K562 (cell line): ENCODE measurements around the gene FAM117B.

Experiments used
- CEBPB ChIP-seq: fragments of 450-650 bp; IDR thresholded peaks from 2 replicates; pipeline ENCODE4 v1.6.1; 2016; ENCODE audit warnings: missing genetic modification characterization, missing compliant biosample characterization
- EP300 ChIP-seq: IDR thresholded peaks from 2 replicates; pipeline ENCODE4 v1.6.1; 2012; ENCODE audit warnings: low read length, improper control_type of control experiment
- GABPA ChIP-seq: fragments of 200-800 bp; sonication (Bioruptor generic); conservative IDR thresholded peaks from 2 replicates; pipeline ENCODE4 v1.6.1; 2016; ENCODE audit warnings: low read depth, missing genetic modification characterization, missing compliant biosample characterization
- NFYB ChIP-seq: IDR thresholded peaks from 2 replicates; pipeline ENCODE4 v1.6.1; 2011; ENCODE audit warnings: mild to moderate bottlenecking, moderate library complexity; ENCODE audit not compliant: insufficient read length; ENCODE audit errors: extremely low read depth
- NRF1 ChIP-seq, 2 experiments: fragments of 450-650 bp; IDR thresholded peaks in 1 of 2; conservative IDR thresholded peaks in 1 of 2; 2 replicates each; pipeline ENCODE4 v1.6.1; 2014; ENCODE audit warnings: mild to moderate bottlenecking in 2 of 2
- POLR2AphosphoS5 ChIP-seq: IDR thresholded peaks from 2 replicates; pipeline ENCODE4 v1.6.1; 2011; ENCODE audit warnings: mild to moderate bottlenecking, low read depth, low read length, moderate library complexity; ENCODE audit not compliant: control insufficient read depth, insufficient read depth
- SIN3A ChIP-seq, 2 experiments: fragments of 150-350 bp in 1 of 2; IDR thresholded peaks; 2 replicates each; pipeline ENCODE4 v1.6.1; 2011 to 2016; ENCODE audit warnings: borderline replicate concordance in 2 of 2, low read depth in 2 of 2, low read length in 2 of 2, mild to moderate bottlenecking in 2 of 2, moderate library complexity in 2 of 2; ENCODE audit not compliant: control insufficient read depth in 1 of 2
- SMAD3 ChIP-seq: fragments of 450-650 bp; formaldehyde crosslinking; conservative IDR thresholded peaks from 2 replicates; pipeline ENCODE4 v1.4.0; 2020; ENCODE audit warnings: mild to moderate bottlenecking
- SMC3 ChIP-seq: conservative IDR thresholded peaks from 2 replicates; pipeline ENCODE4 v1.6.1; 2011; ENCODE audit warnings: low read depth, low read length, improper control_type of control experiment; ENCODE audit not compliant: insufficient read depth
- TAL1 ChIP-seq: fragments of 450-650 bp; IDR thresholded peaks from 2 replicates; pipeline ENCODE4 v1.6.1; 2016; ENCODE audit warnings: mild to moderate bottlenecking
- TEAD4 ChIP-seq, 2 experiments: sonication (generic) in 1 of 2; formaldehyde crosslinking in 1 of 2; IDR thresholded peaks; 2 replicates each; pipeline versions ENCODE4 v1.6.1 to v1.8.0; 2012 to 2022; ENCODE audit warnings: borderline replicate concordance in 1 of 2, inconsistent platforms in 1 of 2, low read length in 1 of 2, mild to moderate bottlenecking in 1 of 2, missing genetic modification reagents in 1 of 2
- ZNF668 ChIP-seq: fragments of 250-450 bp; sonication (Bioruptor Pico); IDR thresholded peaks from 2 replicates; pipeline ENCODE4 v1.8.0; 2022; ENCODE audit warnings: mild to moderate bottlenecking, inconsistent platforms
- TF ChIP-seq, protein P1 (sequence below): sonication (generic); formaldehyde crosslinking; IDR thresholded peaks from 2 replicates; pipeline ENCODE4 v1.8.0; 2022; ENCODE audit warnings: missing genetic modification reagents, mild to moderate bottlenecking, moderate library complexity, borderline replicate concordance

- TF ChIP-seq NFYB (no peak), EP300 (no peak), SMAD3 (CRISPR knock-in tag) (no peak), POLR2AphosphoS5 (no peak), GABPA (no peak), ZNF668 (CRISPR knock-in tag) (no peak), SMC3 (no peak), TAL1 (no peak), TEAD4 (IDR thresholded peaks at IDR 0.05; ENCODE audit: low read length) (no peak), TEAD4 (CRISPR knock-in tag; IDR thresholded peaks at IDR 0.05; ENCODE audit: borderline replicate concordance) (no peak), NRF1 (conservative IDR thresholded peaks at IDR 0.05 in 1 of 2, IDR thresholded peaks at IDR 0.05 in 1 of 2) (no peak), CEBPB (tag) (no peak), SIN3A (IDR thresholded peaks at IDR 0.05; ENCODE audit: borderline replicate concordance in 2 of 2, control insufficient read depth in 1 of 2, low read depth in 2 of 2, low read length in 2 of 2) (no peak)
- TF ChIP-seq, protein P1, sequence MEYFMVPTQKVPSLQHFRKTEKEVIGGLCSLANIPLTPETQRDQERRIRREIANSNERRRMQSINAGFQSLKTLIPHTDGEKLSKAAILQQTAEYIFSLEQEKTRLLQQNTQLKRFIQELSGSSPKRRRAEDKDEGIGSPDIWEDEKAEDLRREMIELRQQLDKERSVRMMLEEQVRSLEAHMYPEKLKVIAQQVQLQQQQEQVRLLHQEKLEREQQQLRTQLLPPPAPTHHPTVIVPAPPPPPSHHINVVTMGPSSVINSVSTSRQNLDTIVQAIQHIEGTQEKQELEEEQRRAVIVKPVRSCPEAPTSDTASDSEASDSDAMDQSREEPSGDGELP (CRISPR knock-in tag) = no peak
Observed at GRCh38 chr2:202765436-202765835, 130.7 kb downstream of the FAM117B start.
